Ectodermal cell (in vitro differentiated cells): ENCODE results near the gene RNU2-63P.
A peak's percentile ranks its signal among the peaks of the same experiment; 100 is the strongest.
"Not testable (repeated sequence)": the region's sequence is repeated elsewhere in the genome, so short reads cannot be mapped to it uniquely, and the experiment has no call there.

Experiments
- H3K27ac ChIP-seq: 2 replicates; pipeline ENCODE4 v1.7.0; 2013; ENCODE audit warnings: mild to moderate bottlenecking, low read depth, low read length; ENCODE audit not compliant: insufficient read depth, poor library complexity, severe bottlenecking
- H3K27me3 ChIP-seq: 2 replicates; pipeline ENCODE4 v1.7.0; 2013; ENCODE audit warnings: mild to moderate bottlenecking, low read length; ENCODE audit not compliant: insufficient read depth, control insufficient read depth, poor library complexity, severe bottlenecking
- H3K36me3 ChIP-seq: one replicate; pipeline ENCODE4 v1.7.0; 2013; ENCODE audit warnings: low read length; ENCODE audit not compliant: control insufficient read depth, insufficient read depth
- H3K4me1 ChIP-seq: one replicate; pipeline ENCODE4 v1.7.0; 2013; ENCODE audit warnings: low read length; ENCODE audit not compliant: control insufficient read depth, insufficient read depth
- H3K4me3 ChIP-seq: 2 replicates; pipeline ENCODE4 v1.7.0; 2013; ENCODE audit warnings: low read depth, low read length, control low read depth; ENCODE audit not compliant: insufficient read depth
- H3K9me3 ChIP-seq: 2 replicates; pipeline ENCODE4 v1.7.0; 2013; ENCODE audit warnings: mild to moderate bottlenecking, low read length, moderate library complexity; ENCODE audit not compliant: control insufficient read depth
- WGBS, 2 experiments: methylation state at CpG; one replicate each; pipeline ENCODE4 v1.1.7; 2013; ENCODE audit warnings: missing lambda C conversion rate in 2 of 2; 5-methylcytosine and 5-hydroxymethylcytosine counted together

Gene RNU2-63P

DNA sequence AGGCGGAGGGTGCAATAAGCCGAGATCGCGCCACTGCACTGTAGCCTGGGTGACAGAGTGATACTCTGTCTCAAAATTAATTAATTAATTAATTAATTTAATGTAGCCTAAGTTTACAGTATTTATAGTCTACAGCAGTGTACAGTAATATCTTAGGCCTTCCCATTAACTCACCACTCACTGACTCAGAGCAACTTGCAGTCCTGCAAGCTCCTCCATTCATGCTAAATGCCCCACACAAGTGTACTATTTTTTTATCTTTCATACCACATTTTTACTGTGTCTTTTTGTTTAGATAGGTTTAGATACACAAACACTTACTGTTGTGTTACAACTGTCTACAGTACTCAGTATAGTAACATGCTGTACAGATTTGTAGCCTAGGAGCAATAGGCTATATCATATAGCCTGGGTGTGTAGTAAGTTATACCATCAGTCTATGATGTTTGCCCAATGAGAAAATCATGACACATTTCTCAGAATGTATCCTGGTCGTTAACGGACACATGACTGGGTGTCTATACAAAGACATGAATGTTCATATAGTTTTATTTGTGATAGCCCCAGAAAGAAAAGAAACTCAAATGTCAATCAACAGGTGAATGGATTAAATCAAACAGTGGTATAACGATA is 15.8 kb upstream of the RNU2-63P start:
- peaks cover 16% of the 10 kb centered on the region for H3K36me3 ChIP-seq
- no peak overlapping the region for H3K27ac ChIP-seq
- WGBS, 2 experiments: 96 to 97% methylated on average over 6 to 7 of the region's 7 CpGs
- no peak overlapping the region for H3K4me3 ChIP-seq
- H3K27me3 ChIP-seq: no peaks in the 10 kb centered on the region
- no peaks in the 10 kb centered on the region for H3K4me1 ChIP-seq
- no peaks in the 10 kb centered on the region for H3K9me3 ChIP-seq

DNA sequence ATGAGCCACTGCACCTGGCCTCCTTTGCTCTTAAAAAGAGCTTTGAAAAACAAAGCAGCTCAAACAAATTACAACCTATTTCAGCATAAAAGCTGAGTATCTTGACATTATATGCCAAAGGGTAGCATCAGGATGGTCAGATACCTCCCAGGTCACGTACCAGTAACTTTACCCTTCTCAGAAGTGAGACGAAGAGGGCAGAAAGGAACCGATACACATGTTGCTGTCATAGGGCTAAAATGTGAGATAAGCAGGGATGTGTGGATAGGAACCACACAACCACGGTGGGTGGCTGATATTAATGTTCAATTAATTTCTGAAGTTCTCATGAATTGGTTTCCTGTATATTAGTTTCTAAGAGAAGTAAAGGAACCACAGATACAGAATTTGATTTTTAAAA is 12.6 kb upstream of the RNU2-63P start:
- no peak overlapping the region for H3K4me3 ChIP-seq
- no peaks in the 10 kb centered on the region for H3K4me1 ChIP-seq
- no peaks in the 10 kb centered on the region for H3K27me3 ChIP-seq
- peaks cover 14% of the 10 kb centered on the region for H3K36me3 ChIP-seq
- no peaks in the 10 kb centered on the region for H3K9me3 ChIP-seq
- 94 to 98% methylated on average over 4 of the region's 4 CpGs for WGBS, 2 experiments
- H3K27ac ChIP-seq: no peak overlapping the region

- H3K4me1 ChIP-seq: no peaks in the 10 kb centered on the region
- H3K9me3 ChIP-seq: no peaks in the 10 kb centered on the region
- peaks cover 11% of the 10 kb centered on the region for H3K36me3 ChIP-seq
- 93% methylated on average over 10 of the region's 10 CpGs for WGBS, 2 experiments
- H3K4me3 ChIP-seq: no peak overlapping the region
- no peaks in the 10 kb centered on the region for H3K27me3 ChIP-seq
- H3K27ac ChIP-seq: no peak overlapping the region
Observed at GRCh38 chr2:88027697-88028389, 11.5 kb upstream of the RNU2-63P start.

DNA sequence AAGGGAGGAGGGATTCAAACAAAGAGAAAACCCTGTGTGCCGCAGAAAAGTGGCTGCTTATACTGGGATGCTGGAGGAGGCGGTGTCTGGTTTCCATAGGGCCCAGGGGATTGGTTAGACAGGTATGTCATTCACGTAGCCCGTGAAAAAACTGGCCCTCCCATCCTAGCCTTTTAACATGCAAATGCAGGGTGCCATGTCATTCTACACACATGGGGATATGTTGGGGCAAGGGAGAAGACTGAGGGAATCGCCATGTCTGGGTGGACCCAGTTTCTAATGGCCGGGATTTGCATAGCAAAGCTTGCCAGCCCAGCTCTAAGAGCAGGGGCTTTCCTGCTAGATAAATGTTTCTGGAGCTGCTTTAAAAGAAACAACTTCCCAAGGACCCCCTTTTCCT is 8.2 kb upstream of the RNU2-63P start:
- peaks cover 4% of the 10 kb centered on the region for H3K36me3 ChIP-seq
- H3K27me3 ChIP-seq: no peaks in the 10 kb centered on the region
- WGBS, 2 experiments: 16 to 19% methylated on average over 6 of the region's 6 CpGs
- no peak overlapping the region for H3K4me3 ChIP-seq
- H3K9me3 ChIP-seq: no peaks in the 10 kb centered on the region
- H3K27ac ChIP-seq: no peak overlapping the region
- no peaks in the 10 kb centered on the region for H3K4me1 ChIP-seq

DNA sequence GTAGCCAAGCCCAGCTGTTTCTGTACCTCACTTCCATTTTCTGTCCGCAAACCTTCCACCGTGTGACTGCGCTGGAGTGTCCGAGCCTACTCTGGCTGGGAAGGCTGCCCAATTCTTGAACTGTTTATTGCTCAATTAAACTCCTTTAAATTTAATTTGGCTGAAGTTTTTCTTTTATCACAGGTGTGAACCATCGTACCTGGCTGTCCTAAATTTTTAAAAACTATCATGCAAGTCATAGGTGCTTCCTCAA is 6.2 kb upstream of the RNU2-63P start:
- Histone ChIP-seq H3K27ac (no peak overlapping the region), H3K9me3 (no peaks in the 10 kb centered on the region), H3K36me3 (no peaks in the 10 kb centered on the region), H3K4me1 (no peaks in the 10 kb centered on the region), H3K4me3 (no peak overlapping the region), H3K27me3 (no peaks in the 10 kb centered on the region)
- 95 to 99% methylated on average over 5 of the region's 5 CpGs for WGBS, 2 experiments

DNA sequence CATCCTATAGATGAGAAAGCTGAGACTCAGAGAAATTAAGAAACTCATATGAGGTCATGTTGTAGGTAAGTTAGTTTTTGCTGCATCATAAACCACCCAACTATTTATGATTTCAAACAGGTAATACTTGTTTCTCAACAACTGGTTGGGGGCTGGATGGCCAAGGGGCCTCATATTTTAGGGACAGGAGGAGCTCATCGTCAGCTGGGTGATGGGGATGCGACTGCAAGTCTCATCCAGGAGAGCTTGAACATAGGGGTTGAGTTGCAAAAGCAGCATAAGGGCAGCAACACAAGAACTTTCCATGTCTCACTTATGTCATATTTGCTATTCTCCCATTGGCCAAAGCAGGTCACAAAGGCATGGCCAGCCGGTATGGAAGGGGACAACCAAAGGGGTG is 3.6 kb upstream of the RNU2-63P start:
- H3K9me3 ChIP-seq: no peaks in the 10 kb centered on the region
- peaks cover 4% of the 10 kb centered on the region for H3K27me3 ChIP-seq
- H3K4me1 ChIP-seq: peaks cover 4% of the 10 kb centered on the region
- no peak overlapping the region for H3K27ac ChIP-seq
- H3K36me3 ChIP-seq: no peaks in the 10 kb centered on the region
- H3K4me3 ChIP-seq: no peak overlapping the region
- 73 to 88% methylated on average over 3 of the region's 3 CpGs for WGBS, 2 experiments

- Histone ChIP-seq H3K4me1 (peaks cover 4% of the 10 kb centered on the region), H3K9me3 (no peaks in the 10 kb centered on the region), H3K36me3 (no peaks in the 10 kb centered on the region), H3K27me3 (peaks cover 4% of the 10 kb centered on the region), H3K27ac (no peak overlapping the region), H3K4me3 (no peak overlapping the region)
- WGBS, 2 experiments: 85% methylated on average over 6 of the region's 6 CpGs
Observed at GRCh38 chr2:88018909-88019308, 2.6 kb upstream of the RNU2-63P start.

GRCh38 chr2:88018077-88018805 is 1.9 kb upstream of the RNU2-63P start:
- 91% methylated on average over 11 of the region's 11 CpGs for WGBS, 2 experiments
- H3K4me3 ChIP-seq: not testable (repeated sequence)

GRCh38 chr2:88017780-88018038 is 1.4 kb upstream of the RNU2-63P start:
- not testable (repeated sequence) for H3K27ac ChIP-seq, H3K27me3 ChIP-seq, H3K4me1 ChIP-seq, H3K9me3 ChIP-seq, H3K4me3 ChIP-seq, H3K36me3 ChIP-seq
- WGBS, 2 experiments: 84 to 98% methylated on average over 2 of the region's 2 CpGs

More at GRCh38 chr2:88018077-88018805, 1.9 kb upstream of the RNU2-63P start:
- not testable (repeated sequence) for H3K27ac ChIP-seq, H3K27me3 ChIP-seq, H3K4me1 ChIP-seq, H3K36me3 ChIP-seq, H3K9me3 ChIP-seq

GRCh38 chr2:88016960-88017779 is 823 bp upstream of the RNU2-63P start:
- Histone ChIP-seq H3K36me3 (no peaks in the 10 kb centered on the region), H3K4me1 (peaks cover 4% of the 10 kb centered on the region), H3K27ac (peak overlapping the region; percentile 99), H3K27me3 (peaks cover 4% of the 10 kb centered on the region), H3K9me3 (no peaks in the 10 kb centered on the region), H3K4me3 (peak overlapping the region; percentile 82)
- WGBS, 2 experiments: 20 to 22% methylated on average over 46 of the region's 46 CpGs
